Measurements from ENCODE around the gene FXR2. TPM values are rescaled to one million over a fixed set of nuclear protein-coding genes. Genes with fewer than 3 reads are reported as not detected.

FXR2 gene
- total and polyA plus RNA-seq, 2 experiments from 2014 or later, result 65.0 to 65.5 TPM

- H3K27me3 ChIP-seq, result no peaks in the 10 kb centered on the region
- H3K4me1 ChIP-seq (ENCODE audit: low read depth), result no peaks in the 10 kb centered on the region
- peaks cover 53% of the 10 kb centered on the region for H3K36me3 ChIP-seq
- DNase-seq (ENCODE audit: low read depth in 1 of 2, low spot score in 1 of 2), result no peak
- no peak for TF ChIP-seq CTCF (IDR thresholded peaks at IDR 0.05; ENCODE audit: low read depth, low read length)
- peak overlapping the region; percentile 42 for H3K27ac ChIP-seq
- H3K9me3 ChIP-seq (ENCODE audit: low read depth), result no peaks in the 10 kb centered on the region
- H3K4me3 ChIP-seq, result no peak overlapping the region
Observed at GRCh38 chr17:7575481-7575883, 39.2 kb downstream of the FXR2 start.

- Histone ChIP-seq H3K4me3 (peak overlapping the region; percentile 84), H3K36me3 (peaks cover 52% of the 10 kb centered on the region), H3K4me1 (ENCODE audit: low read depth) (no peaks in the 10 kb centered on the region), H3K27me3 (no peaks in the 10 kb centered on the region), H3K9me3 (ENCODE audit: low read depth) (no peaks in the 10 kb centered on the region), H3K27ac (peak overlapping the region; percentile 25)
- TF ChIP-seq CTCF (IDR thresholded peaks at IDR 0.05; ENCODE audit: low read depth, low read length), result no peak
- no peak for DNase-seq (ENCODE audit: low read depth in 1 of 2, low spot score in 1 of 2)
Observed at GRCh38 chr17:7574176-7574953, 40.3 kb downstream of the FXR2 start.

- Histone ChIP-seq H3K4me3 (peak overlapping the region; percentile 84), H3K27ac (peak overlapping the region; percentile 93), H3K27me3 (no peaks in the 10 kb centered on the region), H3K9me3 (ENCODE audit: low read depth) (no peaks in the 10 kb centered on the region), H3K4me1 (ENCODE audit: low read depth) (no peaks in the 10 kb centered on the region), H3K36me3 (peaks cover 47% of the 10 kb centered on the region)
- DNase-seq (ENCODE audit: low read depth in 1 of 2, low spot score in 1 of 2), result peak; percentile 94 to 97
- TF ChIP-seq CTCF (IDR thresholded peaks at IDR 0.05; ENCODE audit: low read depth, low read length), result no peak
Observed at GRCh38 chr17:7573324-7574080, 41.2 kb downstream of the FXR2 start.

- Histone ChIP-seq H3K27me3 (no peaks in the 10 kb centered on the region), H3K36me3 (peaks cover 41% of the 10 kb centered on the region), H3K27ac (peak overlapping the region; percentile 93)
Observed at GRCh38 chr17:7572588-7573323, 41.9 kb downstream of the FXR2 start.

More at GRCh38 chr17:7572588-7573323, 41.9 kb downstream of the FXR2 start:
- TF ChIP-seq CTCF (IDR thresholded peaks at IDR 0.05; ENCODE audit: low read depth, low read length), result no peak
- Histone ChIP-seq H3K4me1 (ENCODE audit: low read depth) (no peaks in the 10 kb centered on the region), H3K9me3 (ENCODE audit: low read depth) (no peaks in the 10 kb centered on the region), H3K4me3 (peak overlapping the region; percentile 84)
- DNase-seq (ENCODE audit: low read depth in 1 of 2, low spot score in 1 of 2), result peak; percentile 99 to 100

Measured in cardiac muscle cell (in vitro differentiated cells and primary cell).